Spleen (tissue), 11 donors: ENCODE results near the gene SHLD1. TPM values are rescaled to one million over a fixed set of nuclear protein-coding genes. Genes with fewer than 3 reads are reported as not detected.

ENCODE experiments used
- DNase-seq: peaks from one replicate; pipeline ENCODE4 v3.0.0-alpha.2; 2020
- H3K27ac ChIP-seq, 8 donors: fragments of 200-600 bp; sonication (generic) in 7 of 8; 1 replicate in 4 of 8; 2 replicates in 4 of 8; pipeline versions ENCODE4 v1.5.0 to v1.8.0; 2016 to 2021; ENCODE audit warnings: inconsistent platforms in 4 of 8, mild to moderate bottlenecking in 4 of 8, moderate library complexity in 1 of 8
- H3K27me3 ChIP-seq, 7 donors: fragments of 200-600 bp; sonication (generic) in 6 of 7; replicated peaks in 1 of 7; 1 replicate in 4 of 7; 2 replicates in 3 of 7; pipeline versions ENCODE4 v1.5.0 to v1.8.0; 2016 to 2021; ENCODE audit warnings: inconsistent platforms in 3 of 7, mild to moderate bottlenecking in 1 of 7
- H3K36me3 ChIP-seq, 6 donors: fragments of 200-600 bp; sonication (generic) in 5 of 6; 1 replicate in 4 of 6; 2 replicates in 2 of 6; pipeline versions ENCODE4 v1.5.0 to v1.8.0; 2016 to 2021; ENCODE audit warnings: inconsistent platforms in 2 of 6
- H3K4me1 ChIP-seq, 6 donors: fragments of 200-600 bp; sonication (generic) in 5 of 6; 1 replicate in 3 of 6; 2 replicates in 3 of 6; pipeline versions ENCODE4 v1.5.0 to v1.8.0; 2016 to 2021; ENCODE audit warnings: inconsistent platforms in 3 of 6
- H3K4me3 ChIP-seq, 8 donors: fragments of 200-600 bp; sonication (generic) in 7 of 8; 1 replicate in 4 of 8; 2 replicates in 4 of 8; pipeline versions ENCODE4 v1.5.0 to v1.8.0; 2016 to 2021; ENCODE audit warnings: inconsistent platforms in 4 of 8, mild to moderate bottlenecking in 4 of 8, moderate library complexity in 2 of 8
- H3K9me3 ChIP-seq, 8 donors: fragments of 200-600 bp; sonication (generic) in 7 of 8; 1 replicate in 4 of 8; 2 replicates in 4 of 8; pipeline versions ENCODE4 v1.5.0 to v1.8.0; 2016 to 2021; ENCODE audit warnings: inconsistent platforms in 4 of 8
- CTCF ChIP-seq, 11 experiments: fragments of 200-600 bp in 7 of 11; fragments of 450-650 bp in 4 of 11; sonication (generic) in 4 of 11; IDR thresholded peaks in 8 of 11; conservative IDR thresholded peaks in 3 of 11; 1 replicate in 7 of 11; 2 replicates in 4 of 11; pipeline versions ENCODE4 v1.4.0 to v1.8.0; 2016 to 2021; ENCODE audit warnings: antibody characterized with exemption in 11 of 11, inconsistent platforms in 4 of 11, mild to moderate bottlenecking in 1 of 11
- POLR2A ChIP-seq, 3 donors: fragments of 450-650 bp; IDR thresholded peaks; one replicate each; pipeline ENCODE4 v1.5.1; 2017; ENCODE audit warnings: antibody characterized with exemption in 3 of 3, mild to moderate bottlenecking in 1 of 3
- POLR2AphosphoS5 ChIP-seq, 3 donors: sonication (generic); formaldehyde crosslinking; IDR thresholded peaks; one replicate each; pipeline ENCODE4 v1.5.1; 2017; ENCODE audit warnings: antibody characterized with exemption in 3 of 3
- WGBS, 5 donors: extraction: QIAGEN DNeasy Blood & Tissue Kit in 3 of 5; methylation state at CpG; one replicate each; pipeline versions ENCODE4 v1.1.5 to v1.1.7; 2013 to 2018; 5-methylcytosine and 5-hydroxymethylcytosine counted together
- intact Hi-C: fragments of 100-400 bp; cut with DNase I; formaldehyde crosslinking; loops from one replicate; pipeline ENCODE4 v1.15.0; 2023; ENCODE audit warnings: low total_unique reads
- polyA plus RNA-seq, 3 donors: library from polyadenylated mRNA; stranded (reverse); fragments of 200-250 nt; gene quantifications; one replicate each; pipeline ENCODE4 v1.2.1, GENCODE V29; 2013
- total RNA-seq, 7 donors: library from RNA; depleted of rRNA in 3 of 7; stranded (reverse); fragments of >200 nt in 3 of 7; fragmentation: NEBNext Ultra II Directional in 4 of 7; extraction: Animal tissue kit (Norgen Biotek cat#: 25700) in 4 of 7; gene quantifications; one replicate each; pipeline versions ENCODE4 v1.1.0 to v1.2.1, GENCODE V29; 2016 to 2021
- donor health status: healthy with polysubstance abuse.
- donor health status: DM: no; HTN: no; CAD: no; lungs with moderate emphysema.
- donor health status: DM: no; HTN: no; CAD: no.
- donor health status: Bipolar disorder and iron deficiency.
- donor health status: healthy.
- donor health status: DM: no; HTN: no; CAD: no.
- donor health status: DM: yes; HTN: yes; CAD: no.

SHLD1 gene
- total and polyA plus RNA-seq, 10 donors, result 8.1 to 18.6 (median 12.4) TPM

GRCh38 chr20:5818346-5818681 lies 68.1 kb downstream of the SHLD1 start:
- H3K4me3 ChIP-seq, result no peak overlapping the region
- no peak for TF ChIP-seq POLR2AphosphoS5 (IDR thresholded peaks at IDR 0.05)
- no peak for TF ChIP-seq CTCF (IDR thresholded peaks at IDR 0.05 in 8 of 11, conservative IDR thresholded peaks at IDR 0.05 in 3 of 11)
- no peak for TF ChIP-seq POLR2A (IDR thresholded peaks at IDR 0.05)
- H3K4me1 ChIP-seq, result peaks cover 3 to 20% (median 16%) of the 10 kb centered on the region in 6 donors
- no peaks in the 10 kb centered on the region for H3K27me3 ChIP-seq
- WGBS, 5 donors, result 70 to 90% (median 87%) methylated on average over 1 of the region's 1 CpG
- no peaks in the 10 kb centered on the region for H3K9me3 ChIP-seq
- H3K27ac ChIP-seq, result no peak overlapping the region
- H3K36me3 ChIP-seq, result peaks cover 0 to 16% (median 0%) of the 10 kb centered on the region in 6 donors
- no peak for DNase-seq
- intact Hi-C loops, result no loop called here

- TF ChIP-seq POLR2AphosphoS5 (IDR thresholded peaks at IDR 0.05), result no peak
- no peak for TF ChIP-seq POLR2A (IDR thresholded peaks at IDR 0.05)
- TF ChIP-seq CTCF (IDR thresholded peaks at IDR 0.05 in 8 of 11, conservative IDR thresholded peaks at IDR 0.05 in 3 of 11), result no peak
- H3K36me3 ChIP-seq, result peaks cover 0 to 7% (median 0%) of the 10 kb centered on the region in 6 donors
- H3K4me1 ChIP-seq, result peaks cover 3 to 24% (median 17%) of the 10 kb centered on the region in 6 donors
- H3K27me3 ChIP-seq, result no peaks in the 10 kb centered on the region
- no peak overlapping the region for H3K27ac ChIP-seq
- no peak for DNase-seq
- intact Hi-C loops, result no loop called here
- WGBS, 5 donors, result 87 to 97% (median 93%) methylated on average over 1 of the region's 1 CpG
- no peak overlapping the region for H3K4me3 ChIP-seq
- no peaks in the 10 kb centered on the region for H3K9me3 ChIP-seq
Observed at GRCh38 chr20:5820738-5821137, 70.5 kb downstream of the SHLD1 start.

- TF ChIP-seq POLR2A (IDR thresholded peaks at IDR 0.05) (no peak), CTCF (IDR thresholded peaks at IDR 0.05 in 8 of 11, conservative IDR thresholded peaks at IDR 0.05 in 3 of 11) (no peak), POLR2AphosphoS5 (IDR thresholded peaks at IDR 0.05) (no peak)
- peaks cover 3 to 24% (median 17%) of the 10 kb centered on the region in 6 donors for H3K4me1 ChIP-seq
- no peak overlapping the region for H3K4me3 ChIP-seq
- 72 to 76% (median 75%) methylated on average over 4 of the region's 4 CpGs for WGBS, 5 donors
- H3K36me3 ChIP-seq, result peaks cover 0 to 7% (median 0%) of the 10 kb centered on the region in 6 donors
- intact Hi-C loops, result no loop called here
- no peaks in the 10 kb centered on the region for H3K27me3 ChIP-seq
- no peaks in the 10 kb centered on the region for H3K9me3 ChIP-seq
- H3K27ac ChIP-seq, result peak overlapping the region in 1 of 8 donors; percentile 56
- DNase-seq, result no peak
Observed at GRCh38 chr20:5821627-5822215, 71.5 kb downstream of the SHLD1 start.

GRCh38 chr20:5822569-5822968 lies 72.4 kb downstream of the SHLD1 start:
- no peaks in the 10 kb centered on the region for H3K9me3 ChIP-seq
- H3K4me1 ChIP-seq, result peaks cover 3 to 24% (median 17%) of the 10 kb centered on the region in 6 donors
- no peaks in the 10 kb centered on the region for H3K27me3 ChIP-seq
- peak overlapping the region in 3 of 8 donors; percentile 16 to 56 (median 20) for H3K27ac ChIP-seq
- TF ChIP-seq POLR2AphosphoS5 (IDR thresholded peaks at IDR 0.05) (no peak), CTCF (IDR thresholded peaks at IDR 0.05 in 8 of 11, conservative IDR thresholded peaks at IDR 0.05 in 3 of 11) (no peak), POLR2A (IDR thresholded peaks at IDR 0.05) (no peak)
- no peak for DNase-seq
- H3K36me3 ChIP-seq, result peaks cover 0 to 12% (median 0%) of the 10 kb centered on the region in 6 donors
- H3K4me3 ChIP-seq, result no peak overlapping the region
- WGBS, 5 donors, result 40 to 55% (median 49%) methylated on average over 3 of the region's 3 CpGs
- intact Hi-C loops, result no loop called here
